HG03442 (cell line): ENCODE results near the gene CDC6.

Source experiments
- ATAC-seq: cut with Tn5 transposase; IDR thresholded peaks from one replicate; pipeline ENCODE4 v1.9.1; 2021; ENCODE audit warnings: mild to moderate bottlenecking, moderate library complexity; ENCODE audit not compliant: unreplicated experiment

Gene CDC6

GRCh38 chr17:40287494-40288369, at the start of gene CDC6:
Gene CDC6, plus strand, starts transcription at chr17:40287879. Its CDS starts 1,542 bp downstream, at chr17:40289421.
- peak; percentile 91 for ATAC-seq

- ATAC-seq = no peak
Measured at GRCh38 chr17:40241252-40241834, 46.3 kb upstream of the CDC6 start.

- no peak for ATAC-seq
Measured at GRCh38 chr17:40242774-40243173, 44.9 kb upstream of the CDC6 start.

- ATAC-seq = no peak
Measured at GRCh38 chr17:40243761-40244160, 43.9 kb upstream of the CDC6 start.

GRCh38 chr17:40244255-40244654, 43.4 kb upstream of the CDC6 start:
- no peak for ATAC-seq

- no peak for ATAC-seq
Measured at GRCh38 chr17:40247926-40248495, 39.7 kb upstream of the CDC6 start.

GRCh38 chr17:40248507-40248906, 39.2 kb upstream of the CDC6 start:
- ATAC-seq = no peak

- no peak for ATAC-seq
Measured at GRCh38 chr17:40251576-40251975, 36.1 kb upstream of the CDC6 start.

GRCh38 chr17:40253565-40253964, 34.1 kb upstream of the CDC6 start:
- ATAC-seq = no peak

GRCh38 chr17:40259505-40259904, 28.2 kb upstream of the CDC6 start:
- no peak for ATAC-seq

- ATAC-seq = no peak
Measured at GRCh38 chr17:40260528-40260927, 27.2 kb upstream of the CDC6 start.

GRCh38 chr17:40264458-40265185, 23.1 kb upstream of the CDC6 start:
- ATAC-seq = no peak

GRCh38 chr17:40265337-40265736, 22.3 kb upstream of the CDC6 start:
- no peak for ATAC-seq

- no peak for ATAC-seq
Measured at GRCh38 chr17:40266882-40267281, 20.8 kb upstream of the CDC6 start.

GRCh38 chr17:40268141-40268712, 19.5 kb upstream of the CDC6 start:
- ATAC-seq = no peak

- no peak for ATAC-seq
Measured at GRCh38 chr17:40278414-40278813, 9.3 kb upstream of the CDC6 start.

GRCh38 chr17:40279402-40279801, 8.3 kb upstream of the CDC6 start:
- no peak for ATAC-seq

GRCh38 chr17:40281663-40282062, 6.0 kb upstream of the CDC6 start:
- no peak for ATAC-seq

GRCh38 chr17:40283662-40284061, 4.0 kb upstream of the CDC6 start:
- ATAC-seq = no peak

- no peak for ATAC-seq
Measured at GRCh38 chr17:40284085-40284713, 3.5 kb upstream of the CDC6 start.

- no peak for ATAC-seq
Measured at GRCh38 chr17:40286473-40286872, 1.2 kb upstream of the CDC6 start.
